Hepatic stellate cell (primary cell): Measurements from ENCODE around the gene AOAH.
"Not testable (repeated sequence)": the region's sequence is repeated elsewhere in the genome, so short reads cannot be mapped to it uniquely, and the experiment has no call there.

Source experiments
- DNase-seq: peaks from one replicate; pipeline ENCODE4 v3.0.0; 2011; ENCODE audit warnings: low spot score

Gene AOAH

DNA sequence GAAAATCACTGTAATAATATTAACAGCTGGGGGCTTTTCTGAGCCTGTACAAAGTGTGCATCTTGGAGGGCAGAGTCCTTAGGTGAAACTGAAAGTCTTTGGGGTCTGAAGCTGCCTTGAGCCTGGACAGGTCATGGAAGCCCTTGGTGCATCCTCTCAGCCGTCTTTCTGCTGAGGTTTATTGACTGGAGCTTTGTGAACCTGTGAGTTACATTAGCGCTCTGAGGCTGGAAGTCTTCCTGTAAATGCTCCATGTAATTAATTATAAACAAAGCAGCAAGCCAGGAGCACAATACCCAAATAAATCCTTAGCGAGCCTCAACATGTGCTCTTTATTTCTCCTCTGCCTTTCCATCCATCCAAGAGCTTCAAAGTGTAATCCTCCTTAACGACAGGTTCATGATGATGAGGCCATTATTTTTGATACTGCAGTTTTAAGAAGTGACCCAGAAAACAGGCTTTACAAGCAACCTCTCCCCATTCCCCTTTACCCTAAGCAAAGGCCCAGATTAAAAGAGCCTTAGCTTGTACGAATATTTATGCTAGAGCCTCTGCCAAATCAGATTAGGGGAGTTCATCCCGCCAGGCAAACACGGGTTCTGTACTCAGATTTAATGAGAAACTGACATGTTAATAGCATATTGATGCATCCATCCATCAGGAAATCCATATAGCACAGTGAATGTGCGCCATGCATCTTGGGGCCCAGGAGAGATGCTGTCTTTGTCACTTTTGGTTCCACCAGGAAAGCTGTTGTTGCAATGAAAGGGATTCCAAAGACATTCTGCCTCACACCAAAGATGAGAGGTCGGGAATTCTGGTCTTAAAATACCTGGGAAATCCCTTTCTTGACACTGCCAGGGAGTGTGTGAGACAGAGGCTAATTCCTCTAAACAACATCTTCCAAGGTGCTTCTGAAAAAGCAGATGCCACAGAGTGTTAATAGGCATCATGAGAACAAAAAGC, 216.5 kb downstream of the AOAH start:
- no peak for DNase-seq

DNA sequence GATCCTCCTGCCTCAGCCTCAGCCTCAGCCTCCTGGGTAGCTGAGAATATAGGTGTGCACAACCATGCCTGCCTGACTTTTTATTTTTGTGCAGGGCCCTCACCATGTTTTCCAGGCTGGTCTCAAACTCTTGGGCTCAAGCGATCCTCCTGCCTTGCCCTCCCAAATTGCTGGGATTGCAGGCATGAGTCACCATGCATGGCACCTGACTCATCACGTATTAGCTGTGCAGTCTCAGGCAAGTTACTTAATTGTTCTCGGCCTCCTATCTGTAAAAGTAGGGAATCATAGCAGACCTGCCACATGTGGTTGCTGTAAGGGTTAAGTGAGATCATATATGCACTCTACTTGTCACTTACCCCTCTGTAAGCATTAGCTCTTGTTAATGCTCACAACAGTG, 217.5 kb downstream of the AOAH start:
- DNase-seq, result no peak

DNA sequence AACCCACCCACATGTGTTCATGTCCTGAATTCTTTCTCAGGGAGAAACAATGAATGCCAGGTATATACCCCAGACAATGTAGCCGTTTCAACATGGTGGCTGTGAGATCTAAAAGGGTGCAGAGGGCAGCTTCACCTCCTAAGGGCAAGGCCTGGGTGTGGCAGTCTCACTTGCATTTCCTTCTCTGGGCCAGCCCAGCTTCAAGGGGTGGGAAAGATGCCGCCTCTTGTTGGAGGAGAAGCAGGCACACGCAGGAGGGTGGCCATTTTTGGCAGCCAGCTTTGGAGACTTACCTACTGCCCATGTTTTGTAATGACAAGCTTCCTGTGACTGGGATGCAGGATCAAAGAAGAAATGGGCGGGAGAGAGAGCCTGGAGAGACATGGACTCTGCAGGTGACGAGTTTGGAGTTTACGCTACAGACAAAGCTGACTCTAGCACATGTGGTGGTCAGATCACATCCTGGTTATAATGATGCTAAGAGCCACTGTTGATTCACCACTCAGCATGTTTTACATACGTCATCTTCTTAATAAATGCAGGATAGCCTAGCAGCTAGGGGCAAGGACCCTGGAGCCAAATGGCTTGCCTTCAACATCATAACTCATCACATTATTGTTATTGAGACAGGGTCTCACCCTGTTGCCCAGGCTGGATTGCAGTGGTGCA, 218.0 kb downstream of the AOAH start:
- no peak for DNase-seq

DNA sequence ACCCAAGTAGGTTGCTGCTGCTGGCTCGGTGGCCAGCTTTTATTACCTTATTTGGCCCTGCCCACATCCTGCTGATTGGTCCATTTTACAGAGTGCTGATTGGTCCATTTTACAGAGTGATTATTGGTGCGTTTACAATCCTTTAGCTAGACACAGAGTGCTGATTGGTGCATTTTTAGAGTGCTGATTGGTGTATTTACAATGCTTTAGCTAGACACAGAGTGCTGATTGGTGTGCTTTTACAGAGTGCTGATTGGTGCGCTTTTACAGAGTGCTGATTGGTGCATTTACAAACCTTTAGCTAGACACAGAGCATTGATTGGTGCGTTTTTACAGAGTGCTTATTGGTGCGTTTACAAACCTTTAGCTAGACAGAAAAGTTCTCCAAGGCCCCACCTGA, 219.7 kb downstream of the AOAH start:
- DNase-seq, result not testable (repeated sequence)

DNA sequence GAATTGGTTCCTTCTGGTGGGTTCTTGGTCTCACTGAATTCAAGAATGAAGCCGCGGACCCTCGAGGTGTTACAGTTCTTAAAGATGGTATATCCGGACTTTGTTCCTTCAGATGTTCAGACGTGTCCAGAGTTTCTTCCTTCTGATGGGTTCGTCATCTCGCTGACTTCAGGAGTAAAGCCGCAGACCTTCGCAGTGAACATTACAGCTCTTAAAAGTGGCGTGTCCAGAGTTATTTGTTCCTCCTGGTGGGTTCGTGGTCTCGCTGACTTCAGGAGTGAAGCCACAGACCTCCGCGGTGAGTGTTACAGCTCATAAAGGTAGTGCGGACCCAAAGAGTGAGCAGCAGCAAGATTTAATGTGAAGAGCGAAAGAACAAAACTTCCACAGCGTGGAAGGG, 220.1 kb downstream of the AOAH start:
- not testable (repeated sequence) for DNase-seq

DNA sequence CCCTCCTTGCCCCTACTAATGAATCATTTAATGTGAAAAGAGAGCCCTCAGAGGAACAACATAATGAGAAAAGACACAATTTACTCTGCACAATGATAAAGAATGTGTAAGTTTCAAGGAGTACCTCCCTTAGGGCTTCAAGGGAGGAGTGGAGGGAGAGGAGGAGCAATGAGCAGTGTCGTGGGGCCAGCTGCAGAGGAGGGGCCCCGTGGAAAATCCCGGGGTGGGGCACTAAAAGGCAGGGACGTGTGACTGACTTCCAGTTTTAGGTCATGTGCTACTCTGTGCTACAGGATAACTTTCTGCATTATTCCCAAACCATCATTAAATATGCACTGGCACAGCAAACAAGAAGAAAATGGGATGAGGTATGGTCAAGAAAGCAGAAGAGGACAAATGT, 226.5 kb downstream of the AOAH start:
- DNase-seq, result no peak

DNA sequence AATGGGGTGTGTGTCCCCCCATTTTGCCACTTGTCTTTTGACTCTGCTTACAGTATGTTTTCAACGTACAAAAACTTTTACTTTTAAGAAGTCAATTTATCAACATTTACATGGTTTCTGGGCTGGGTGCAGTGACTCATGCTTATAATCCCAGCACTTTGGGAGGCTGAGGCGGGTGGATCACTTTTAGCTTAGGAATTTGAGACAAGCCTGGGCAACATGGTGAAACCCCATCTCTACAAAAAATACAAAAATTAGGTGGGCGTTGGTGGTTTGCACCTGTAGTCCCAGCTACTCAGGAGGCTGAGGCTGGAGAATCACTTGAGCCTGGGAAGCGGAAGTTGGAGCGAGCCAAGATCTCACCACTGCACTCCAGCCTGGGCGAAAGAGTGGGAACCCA, 227.1 kb downstream of the AOAH start:
- not testable (repeated sequence) for DNase-seq

DNA sequence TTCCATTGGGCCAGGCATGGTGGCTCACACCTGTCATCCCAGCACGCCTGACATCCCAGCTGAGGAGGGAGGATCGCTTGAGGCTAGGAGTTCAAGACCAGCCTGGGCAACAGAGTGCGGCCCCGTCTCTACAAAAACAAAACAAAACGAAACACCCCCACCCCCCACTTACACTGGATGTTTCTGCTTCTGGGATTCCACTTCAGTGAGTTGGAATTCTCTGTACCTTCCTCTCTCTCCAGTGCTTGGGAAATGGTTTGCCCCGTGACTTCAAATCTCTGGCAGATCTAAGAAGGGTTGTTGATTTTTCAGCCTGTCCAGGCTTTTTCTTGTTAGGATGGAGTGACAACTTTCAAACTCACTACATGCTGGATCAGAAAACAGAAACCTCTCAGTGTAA, 227.7 kb downstream of the AOAH start:
- no peak for DNase-seq

DNA sequence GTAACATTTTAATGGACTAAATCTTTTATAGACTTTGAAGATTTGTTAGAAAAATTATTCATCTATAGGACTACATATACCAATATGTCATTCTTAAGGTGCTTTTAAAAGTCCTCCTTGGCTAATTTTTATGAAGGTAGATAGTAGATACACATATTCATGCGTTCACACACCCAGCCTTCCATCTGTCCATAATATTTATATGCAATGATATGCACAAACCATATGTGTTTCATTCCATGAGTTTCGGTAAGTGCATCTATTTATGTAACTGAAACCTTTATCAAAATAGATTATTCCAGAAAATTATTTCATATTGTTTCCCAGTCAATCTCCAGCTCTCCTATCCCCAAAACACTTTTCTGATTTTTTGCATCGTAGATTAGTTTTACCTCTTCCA, 233.0 kb downstream of the AOAH start:
- DNase-seq, result no peak

DNA sequence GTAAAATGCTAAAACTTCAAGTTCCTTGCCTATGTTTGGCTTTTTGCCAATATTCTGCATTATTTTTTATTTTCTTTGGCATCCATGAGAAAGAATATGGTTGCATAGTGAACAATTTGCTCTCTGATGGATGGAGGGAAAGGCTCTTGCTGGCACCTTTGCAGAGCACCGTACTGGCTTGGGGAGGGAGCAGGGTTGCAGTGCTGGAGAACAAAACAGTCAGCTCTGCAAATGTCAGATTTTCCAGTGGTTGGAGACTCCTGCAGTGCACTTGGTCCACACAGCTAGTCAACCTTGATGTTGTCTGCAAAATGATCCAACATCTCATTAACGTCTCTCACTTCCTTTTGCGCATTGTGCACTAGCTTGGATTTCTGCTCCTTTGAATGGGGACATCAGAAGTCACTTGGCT, 233.9 kb downstream of the AOAH start:
- DNase-seq, result no peak

DNA sequence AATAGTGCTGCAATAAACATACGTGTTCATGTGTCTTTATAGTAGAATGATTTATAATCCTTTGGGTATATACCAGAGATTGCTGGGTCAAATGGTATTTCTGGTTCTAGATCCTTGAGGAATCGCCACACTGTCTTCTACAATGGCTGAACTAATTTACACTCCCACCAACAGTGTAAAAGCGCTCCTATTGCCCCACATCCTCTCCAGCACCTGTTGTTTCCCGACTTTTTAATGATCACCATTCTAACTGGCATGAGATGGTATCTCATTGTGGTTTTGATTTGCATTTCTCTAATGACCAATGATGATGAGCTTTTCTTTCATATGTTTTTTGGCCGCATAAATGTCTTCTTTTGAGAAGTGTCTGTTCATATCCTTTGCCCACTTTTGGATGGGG, 235.6 kb downstream of the AOAH start:
- DNase-seq, result not testable (repeated sequence)

DNA sequence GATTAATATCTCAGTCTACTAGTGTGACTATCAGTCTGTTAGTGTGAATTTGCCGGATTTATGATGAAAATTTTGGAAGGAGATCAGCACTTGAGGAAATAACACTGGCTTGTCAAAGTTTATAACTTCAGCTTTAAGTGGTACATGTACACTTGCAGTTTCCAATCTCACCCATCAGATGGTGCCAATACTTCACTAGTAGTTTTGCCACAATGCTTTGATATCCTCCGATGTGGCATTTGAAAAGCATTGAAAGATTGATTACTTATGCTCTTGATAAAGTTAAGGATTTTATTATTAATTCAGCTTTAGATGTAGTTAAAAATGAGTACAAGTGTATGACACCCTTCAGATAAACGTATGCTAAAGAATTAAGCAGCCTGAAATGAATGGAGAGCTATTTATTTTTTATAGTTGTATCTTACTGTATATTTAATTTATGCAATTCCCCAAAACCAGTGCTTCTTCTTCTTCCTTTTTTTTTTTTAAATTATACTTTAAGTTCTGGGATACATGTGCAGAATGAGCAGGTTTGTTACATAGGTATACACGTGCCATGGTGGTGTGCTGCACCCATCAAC, 236.4 kb downstream of the AOAH start:
- no peak for DNase-seq

DNA sequence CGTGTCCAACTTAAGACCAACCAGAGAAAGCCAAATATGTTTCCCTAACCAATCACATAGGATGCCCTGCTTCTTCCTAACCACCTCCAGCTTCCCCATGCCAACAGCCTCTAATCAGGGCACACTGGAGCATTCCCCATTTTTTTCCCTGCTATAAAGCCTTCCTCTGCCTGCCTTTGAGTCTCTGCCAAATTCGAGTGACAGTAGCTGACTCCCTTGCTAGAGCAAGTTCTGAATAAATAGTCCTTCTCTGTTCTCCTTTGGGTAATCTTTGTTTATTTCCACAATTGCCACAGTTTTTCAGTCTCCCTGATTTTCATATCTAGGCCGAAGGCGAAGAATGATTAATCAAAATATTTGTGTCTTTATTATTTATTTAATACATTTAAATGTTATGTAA, 238.0 kb downstream of the AOAH start:
- DNase-seq, result no peak

DNA sequence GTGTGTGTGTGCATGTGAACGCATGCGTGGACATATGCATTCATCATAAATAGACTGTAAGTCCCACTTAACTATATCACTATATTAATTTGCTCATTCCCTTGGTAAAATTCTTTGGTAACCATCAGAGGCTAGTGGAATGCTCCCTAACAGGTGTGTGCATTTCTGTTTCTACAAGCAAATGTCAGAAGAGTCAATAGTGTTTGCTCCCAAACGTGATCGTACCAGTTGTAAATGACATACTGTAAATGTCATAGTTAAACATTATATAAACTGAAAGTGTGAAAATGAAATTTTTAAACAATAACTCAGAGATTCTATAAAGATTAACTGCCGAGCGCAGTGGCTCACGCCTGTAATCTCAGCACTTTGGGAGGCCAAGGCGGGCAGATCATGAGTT, 240.0 kb downstream of the AOAH start:
- DNase-seq, result no peak

DNA sequence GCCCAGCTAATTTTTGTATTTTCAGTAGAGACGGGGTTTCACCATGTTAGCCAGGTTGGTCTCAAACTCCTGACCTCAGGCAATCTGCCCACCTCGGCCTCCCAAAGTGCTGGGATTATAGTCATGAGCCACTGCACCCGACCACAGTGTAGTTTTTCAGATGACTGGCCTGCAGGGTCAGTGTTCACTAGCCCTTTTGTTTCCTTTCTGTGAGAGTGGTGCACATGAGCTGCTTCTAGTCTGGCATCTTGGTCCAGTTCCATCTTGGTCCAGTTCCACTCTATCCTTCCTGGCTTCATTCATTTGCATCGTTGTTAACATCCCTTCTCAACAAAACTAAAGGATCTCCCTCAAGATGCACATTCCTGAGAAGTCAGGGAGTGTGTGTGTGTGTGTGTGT, 240.4 kb downstream of the AOAH start:
- not testable (repeated sequence) for DNase-seq

DNA sequence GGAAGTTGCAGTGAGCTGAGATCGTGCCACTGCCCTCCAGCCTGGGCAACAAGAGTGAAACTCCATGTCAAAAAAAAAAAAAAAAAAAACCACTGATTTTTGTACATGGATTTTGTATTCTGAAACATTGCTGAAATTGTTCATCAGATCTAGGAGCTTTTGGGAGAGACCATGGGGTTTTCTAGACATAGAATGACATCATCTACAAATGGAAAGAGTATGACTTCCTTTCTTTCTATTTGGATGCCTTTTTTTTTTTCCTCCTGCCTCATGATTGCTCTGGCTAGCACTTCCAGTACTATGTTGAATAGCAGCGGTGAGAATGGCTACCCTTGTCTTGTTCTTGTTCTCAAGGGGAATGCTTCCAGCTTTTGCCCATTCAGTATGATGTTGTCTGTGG, 245.5 kb downstream of the AOAH start:
- no peak for DNase-seq

DNA sequence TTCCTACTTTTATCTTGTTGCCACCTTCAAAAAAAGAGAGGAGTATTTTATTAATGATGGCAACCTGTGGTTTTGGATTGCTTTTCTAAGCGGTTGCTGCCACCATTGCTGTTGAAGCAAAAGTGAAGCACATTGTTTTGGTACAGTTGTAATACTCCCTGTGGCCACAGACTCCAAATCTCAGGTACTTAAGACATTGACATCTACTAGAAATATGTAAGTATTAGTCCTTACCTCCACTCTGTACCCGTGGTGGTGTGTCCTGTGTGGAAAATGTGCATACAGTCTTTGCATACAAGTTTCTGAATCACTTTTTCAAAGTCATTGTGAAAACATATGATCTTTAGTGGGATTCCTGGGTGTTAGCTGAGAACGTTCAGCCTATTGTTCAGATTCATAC, 248.9 kb downstream of the AOAH start:
- no peak for DNase-seq

DNA sequence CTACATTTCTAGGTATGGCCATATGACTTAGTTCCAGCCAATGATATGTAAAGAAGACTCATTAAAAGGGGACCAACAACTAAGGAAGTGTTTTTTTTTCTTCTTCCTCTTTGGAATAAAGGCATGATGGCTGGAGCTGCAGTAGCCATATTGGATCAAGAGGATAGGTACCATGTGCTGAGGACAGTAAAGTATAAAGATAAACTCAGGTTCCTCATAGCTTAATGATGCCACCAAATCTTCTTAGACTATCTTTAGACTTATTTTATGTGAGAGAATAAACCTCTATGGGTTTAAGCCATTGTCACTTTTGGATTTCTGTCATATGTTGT, 249.3 kb downstream of the AOAH start:
- no peak for DNase-seq

DNA sequence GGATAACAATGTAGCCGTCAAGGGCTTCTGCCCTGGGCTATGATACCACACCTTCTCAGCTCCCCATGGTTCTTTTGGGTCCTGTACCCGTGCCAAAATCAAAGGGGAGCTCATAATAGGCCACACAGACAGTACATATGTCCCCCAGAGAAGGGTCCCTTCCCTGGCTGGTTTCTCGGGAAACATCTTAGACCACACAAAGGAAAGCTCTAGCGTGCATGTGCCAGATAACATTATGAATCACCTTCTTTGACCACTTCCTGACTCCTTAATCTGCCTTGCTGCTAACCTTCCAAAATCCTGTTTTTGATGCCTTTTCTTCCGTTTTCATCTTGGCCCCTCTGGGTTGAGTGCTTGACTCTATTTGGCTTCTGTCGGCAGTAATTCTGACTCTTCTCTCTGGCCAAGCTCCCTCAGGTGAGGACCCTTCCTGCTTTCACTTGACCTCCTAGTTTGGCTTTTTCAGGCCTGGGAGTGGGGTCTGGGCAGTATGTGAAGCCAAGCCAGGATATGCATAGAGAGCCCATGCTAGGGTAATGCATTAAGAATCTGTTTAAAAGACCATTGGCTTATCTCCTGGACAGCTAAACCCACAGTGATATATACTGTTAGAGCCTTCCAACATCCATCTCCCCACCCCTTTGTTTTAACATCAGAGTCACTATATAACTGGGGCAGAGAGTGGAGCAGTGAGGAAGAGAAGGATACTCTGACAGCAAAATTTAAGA, 249.8 kb downstream of the AOAH start:
- peak; percentile 45 for DNase-seq

DNA sequence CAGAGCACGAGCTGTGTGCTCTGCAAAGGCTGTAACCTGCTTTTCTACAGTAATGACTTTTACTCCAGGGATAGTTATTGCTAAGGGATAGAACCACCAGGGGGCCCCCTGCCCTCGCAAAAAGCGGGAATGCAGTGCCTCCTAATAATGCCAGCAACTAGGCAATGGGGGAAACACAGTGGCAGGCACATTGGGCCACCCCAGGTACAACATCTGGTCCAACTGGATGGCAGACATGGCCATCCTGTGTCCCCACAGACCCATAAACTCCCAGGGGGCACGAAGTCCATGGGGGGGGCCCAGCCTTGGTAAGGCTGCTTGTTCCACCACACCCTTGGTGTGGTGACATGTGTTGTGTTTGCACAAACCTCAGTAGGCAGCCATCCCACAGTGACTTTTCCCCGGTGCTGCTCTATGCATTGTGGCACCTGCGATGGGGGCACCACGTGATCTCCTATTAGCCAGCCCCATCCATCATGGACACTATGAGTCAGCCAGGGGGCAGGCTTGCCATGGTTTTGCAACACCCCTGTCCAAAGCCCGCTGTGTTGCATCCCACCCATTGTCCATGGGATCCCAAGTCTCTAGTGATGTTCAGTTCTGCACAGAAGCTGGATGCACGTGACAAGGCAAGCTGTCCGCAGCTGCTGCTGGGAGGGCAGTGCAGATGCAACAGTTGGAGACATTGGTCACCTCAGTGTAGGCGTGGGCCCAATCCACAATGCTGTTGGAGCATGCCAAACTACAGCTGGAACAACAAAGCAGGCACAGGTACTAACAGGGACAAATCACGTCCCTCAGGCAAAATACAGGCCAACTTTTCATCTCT, 250.6 kb downstream of the AOAH start:
- DNase-seq, result no peak

DNA sequence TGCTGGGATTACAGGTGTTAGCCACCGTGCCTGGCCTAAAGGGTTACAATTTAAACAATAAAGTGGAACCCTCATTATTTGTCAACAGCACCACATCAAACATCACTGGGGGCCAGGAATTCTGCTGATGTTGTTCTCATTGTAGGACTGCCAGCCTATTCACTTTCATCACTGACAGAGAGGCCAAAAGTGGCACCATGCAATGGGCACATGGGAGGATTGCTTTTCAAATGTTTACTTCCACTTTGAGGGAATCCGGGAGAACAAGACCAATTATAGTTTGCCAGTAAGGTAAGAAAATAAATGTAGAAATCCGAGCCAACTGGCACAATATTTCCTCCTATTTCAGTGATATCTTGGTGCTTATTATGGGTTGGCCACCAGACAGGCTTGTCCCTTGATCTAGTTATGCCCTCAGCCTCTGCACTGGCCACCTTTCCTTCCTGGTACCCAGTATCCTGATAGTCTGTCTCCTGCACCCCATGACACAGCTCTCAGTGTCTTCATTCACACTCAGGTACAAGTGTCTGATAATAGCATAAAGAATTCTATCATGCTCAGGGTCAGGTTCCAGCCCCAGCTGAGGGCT, 252.1 kb downstream of the AOAH start:
- DNase-seq, result no peak
